ENCODE data around the gene ATXN7L1. TPM values are rescaled to one million over a fixed set of nuclear protein-coding genes. Genes with fewer than 3 reads are reported as not detected.
A peak's percentile ranks its signal among the peaks of the same experiment; 100 is the strongest.

ATXN7L1 gene
- polyA plus RNA-seq, 4 donors, result 9.4 to 12.6 (median 10.8) TPM

- peak in 3 of 4 donors; percentile 18 to 36 (median 22) for DNase-seq (ENCODE audit: low read depth in 4 of 4, low spot score in 3 of 4)
Observed at GRCh38 chr7:105759670-105760550, 116.5 kb downstream of the ATXN7L1 start.

GRCh38 chr7:105756367-105756766, 120.0 kb downstream of the ATXN7L1 start:
- DNase-seq (ENCODE audit: low read depth in 4 of 4, low spot score in 3 of 4), result no peak

- DNase-seq (ENCODE audit: low read depth in 4 of 4, low spot score in 3 of 4), result no peak
Observed at GRCh38 chr7:105752671-105753275, 123.6 kb downstream of the ATXN7L1 start.

GRCh38 chr7:105751054-105751453, 125.3 kb downstream of the ATXN7L1 start:
- no peak for DNase-seq (ENCODE audit: low read depth in 4 of 4, low spot score in 3 of 4)

GRCh38 chr7:105748701-105749100, 127.7 kb downstream of the ATXN7L1 start:
- DNase-seq (ENCODE audit: low read depth in 4 of 4, low spot score in 3 of 4), result no peak

- no peak for DNase-seq (ENCODE audit: low read depth in 4 of 4, low spot score in 3 of 4)
Observed at GRCh38 chr7:105745681-105746330, 130.6 kb downstream of the ATXN7L1 start.

- no peak for DNase-seq (ENCODE audit: low read depth in 4 of 4, low spot score in 3 of 4)
Observed at GRCh38 chr7:105744258-105744657, 132.1 kb downstream of the ATXN7L1 start.

GRCh38 chr7:105743351-105744090, 132.9 kb downstream of the ATXN7L1 start:
- no peak for DNase-seq (ENCODE audit: low read depth in 4 of 4, low spot score in 3 of 4)

- no peak for DNase-seq (ENCODE audit: low read depth in 4 of 4, low spot score in 3 of 4)
Observed at GRCh38 chr7:105742787-105743186, 133.6 kb downstream of the ATXN7L1 start.

- no peak for DNase-seq (ENCODE audit: low read depth in 4 of 4, low spot score in 3 of 4)
Observed at GRCh38 chr7:105741982-105742381, 134.4 kb downstream of the ATXN7L1 start.

GRCh38 chr7:105738133-105738532, 138.3 kb downstream of the ATXN7L1 start:
- DNase-seq (ENCODE audit: low read depth in 4 of 4, low spot score in 3 of 4), result no peak

- DNase-seq (ENCODE audit: low read depth in 4 of 4, low spot score in 3 of 4), result no peak
Observed at GRCh38 chr7:105734233-105734632, 142.2 kb downstream of the ATXN7L1 start.

- DNase-seq (ENCODE audit: low read depth in 4 of 4, low spot score in 3 of 4), result no peak
Observed at GRCh38 chr7:105731042-105731441, 145.4 kb downstream of the ATXN7L1 start.

- DNase-seq (ENCODE audit: low read depth in 4 of 4, low spot score in 3 of 4), result no peak
Observed at GRCh38 chr7:105728028-105728427, 148.4 kb downstream of the ATXN7L1 start.

- no peak for DNase-seq (ENCODE audit: low read depth in 4 of 4, low spot score in 3 of 4)
Observed at GRCh38 chr7:105724688-105725087, 151.7 kb downstream of the ATXN7L1 start.

- peak in 1 of 4 donors; percentile 13 for DNase-seq (ENCODE audit: low read depth in 4 of 4, low spot score in 3 of 4)
Observed at GRCh38 chr7:105723572-105723971, 152.8 kb downstream of the ATXN7L1 start.

- no peak for DNase-seq (ENCODE audit: low read depth in 4 of 4, low spot score in 3 of 4)
Observed at GRCh38 chr7:105721571-105722104, 154.8 kb downstream of the ATXN7L1 start.

GRCh38 chr7:105719919-105720318, 156.5 kb downstream of the ATXN7L1 start:
- no peak for DNase-seq (ENCODE audit: low read depth in 4 of 4, low spot score in 3 of 4)

GRCh38 chr7:105719395-105719794, 157.0 kb downstream of the ATXN7L1 start:
- DNase-seq (ENCODE audit: low read depth in 4 of 4, low spot score in 3 of 4), result no peak

- DNase-seq (ENCODE audit: low read depth in 4 of 4, low spot score in 3 of 4), result no peak
Observed at GRCh38 chr7:105718511-105718925, 157.9 kb downstream of the ATXN7L1 start.
